ENCODE data around the gene ANKRD34C.

Gene ANKRD34C

GRCh38 chr15:79282371-79283251 lies at the start of gene ANKRD34C:
Gene ANKRD34C, plus strand, starts transcription at chr15:79282722. Its CDS starts 10,563 bp downstream, at chr15:79293285.
- no peak for DNase-seq (ENCODE audit: low read depth in 2 of 2, low spot score in 1 of 2)

GRCh38 chr15:79233236-79233635 lies 49.3 kb upstream of the ANKRD34C start:
- DNase-seq (ENCODE audit: low read depth in 2 of 2, low spot score in 1 of 2) = no peak

- no peak for DNase-seq (ENCODE audit: low read depth in 2 of 2, low spot score in 1 of 2)
Measured at GRCh38 chr15:79240036-79240435, 42.5 kb upstream of the ANKRD34C start.

GRCh38 chr15:79243723-79244122 lies 38.8 kb upstream of the ANKRD34C start:
- no peak for DNase-seq (ENCODE audit: low read depth in 2 of 2, low spot score in 1 of 2)

- no peak for DNase-seq (ENCODE audit: low read depth in 2 of 2, low spot score in 1 of 2)
Measured at GRCh38 chr15:79244876-79245275, 37.6 kb upstream of the ANKRD34C start.

- DNase-seq (ENCODE audit: low read depth in 2 of 2, low spot score in 1 of 2) = no peak
Measured at GRCh38 chr15:79248183-79248582, 34.3 kb upstream of the ANKRD34C start.

GRCh38 chr15:79257454-79257853 lies 25.1 kb upstream of the ANKRD34C start:
- DNase-seq (ENCODE audit: low read depth in 2 of 2, low spot score in 1 of 2) = no peak

GRCh38 chr15:79261836-79262235 lies 20.7 kb upstream of the ANKRD34C start:
- no peak for DNase-seq (ENCODE audit: low read depth in 2 of 2, low spot score in 1 of 2)

- no peak for DNase-seq (ENCODE audit: low read depth in 2 of 2, low spot score in 1 of 2)
Measured at GRCh38 chr15:79265167-79265566, 17.4 kb upstream of the ANKRD34C start.

- no peak for DNase-seq (ENCODE audit: low read depth in 2 of 2, low spot score in 1 of 2)
Measured at GRCh38 chr15:79265987-79266579, 16.4 kb upstream of the ANKRD34C start.

- no peak for DNase-seq (ENCODE audit: low read depth in 2 of 2, low spot score in 1 of 2)
Measured at GRCh38 chr15:79283252-79284048, 928 bp downstream of the ANKRD34C start.

- DNase-seq (ENCODE audit: low read depth in 2 of 2, low spot score in 1 of 2) = no peak
Measured at GRCh38 chr15:79290642-79291275, 8.2 kb downstream of the ANKRD34C start.

GRCh38 chr15:79292011-79292410 lies 9.5 kb downstream of the ANKRD34C start:
- DNase-seq (ENCODE audit: low read depth in 2 of 2, low spot score in 1 of 2) = no peak

- no peak for DNase-seq (ENCODE audit: low read depth in 2 of 2, low spot score in 1 of 2)
Measured at GRCh38 chr15:79294075-79294474, 11.6 kb downstream of the ANKRD34C start.

- no peak for DNase-seq (ENCODE audit: low read depth in 2 of 2, low spot score in 1 of 2)
Measured at GRCh38 chr15:79296583-79296982, 14.1 kb downstream of the ANKRD34C start.

- no peak for DNase-seq (ENCODE audit: low read depth in 2 of 2, low spot score in 1 of 2)
Measured at GRCh38 chr15:79299126-79299840, 16.8 kb downstream of the ANKRD34C start.

- DNase-seq (ENCODE audit: low read depth in 2 of 2, low spot score in 1 of 2) = no peak
Measured at GRCh38 chr15:79299841-79300235, 17.3 kb downstream of the ANKRD34C start.

- DNase-seq (ENCODE audit: low read depth in 2 of 2, low spot score in 1 of 2) = no peak
Measured at GRCh38 chr15:79307251-79307650, 24.7 kb downstream of the ANKRD34C start.

GRCh38 chr15:79308874-79309273 lies 26.4 kb downstream of the ANKRD34C start:
- no peak for DNase-seq (ENCODE audit: low read depth in 2 of 2, low spot score in 1 of 2)

GRCh38 chr15:79310612-79310984 lies 28.1 kb downstream of the ANKRD34C start:
- DNase-seq (ENCODE audit: low read depth in 2 of 2, low spot score in 1 of 2) = no peak

Measured in stimulated activated CD8-positive, alpha-beta memory T cell treated with anti-CD3 and anti-CD28 coated beads, Interleukin-4, amount 100 ng/mL, for 1 hour (primary cell).